ENCODE data around the gene MOB3A. TPM values are rescaled to one million over a fixed set of nuclear protein-coding genes. Genes with fewer than 3 reads are reported as not detected.
"Not testable (repeated sequence)": the region's sequence is repeated elsewhere in the genome, so short reads cannot be mapped to it uniquely, and the experiment has no call there.

MOB3A gene
- total RNA-seq, 1 donor from 2014 or later, result 88.5 TPM

DNA sequence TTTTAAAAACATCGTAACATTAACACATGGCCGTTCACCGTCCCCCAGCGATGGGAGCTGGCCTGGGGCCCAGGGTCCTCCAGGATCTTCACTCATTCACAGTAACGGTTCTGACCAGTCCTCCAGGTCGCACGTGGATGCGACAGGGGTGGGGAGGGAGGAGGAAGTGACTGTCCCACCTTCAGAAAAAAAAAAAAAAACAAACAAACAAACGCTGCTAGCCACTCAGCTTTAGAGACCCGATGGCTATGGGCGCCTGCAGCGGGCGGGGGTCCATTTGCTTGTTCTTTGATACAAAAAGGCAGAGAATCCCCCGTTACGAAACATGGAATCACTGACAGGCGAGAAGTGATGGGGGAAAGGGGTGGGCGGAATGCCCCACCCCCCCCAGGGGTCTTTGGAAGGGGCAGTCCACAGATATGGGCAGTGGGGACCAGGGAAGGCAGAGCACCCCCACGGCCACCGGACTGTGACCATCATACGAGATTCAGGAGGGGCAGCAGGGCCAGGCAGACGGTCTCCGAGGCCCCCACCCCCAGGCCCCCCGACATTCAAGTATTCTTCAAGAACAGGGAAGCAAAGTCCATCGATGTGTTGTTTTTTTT, 58.4 kb downstream of the MOB3A start:
- no peak for DNase-seq (ENCODE audit: low spot score)
- Mint-ChIP-seq H3K36me3 (ENCODE audit: low read depth, unreplicated experiment) (no peaks in the 10 kb centered on the region), H3K4me1 (ENCODE audit: unreplicated experiment) (peaks cover 1% of the 10 kb centered on the region), H3K27me3 (ENCODE audit: unreplicated experiment) (peaks cover 3% of the 10 kb centered on the region), H3K4me3 (ENCODE audit: unreplicated experiment) (no peak overlapping the region), H3K9me3 (ENCODE audit: unreplicated experiment) (no peaks in the 10 kb centered on the region), H3K27ac (ENCODE audit: unreplicated experiment) (no peak overlapping the region)
- TF ChIP-seq, protein P1, sequence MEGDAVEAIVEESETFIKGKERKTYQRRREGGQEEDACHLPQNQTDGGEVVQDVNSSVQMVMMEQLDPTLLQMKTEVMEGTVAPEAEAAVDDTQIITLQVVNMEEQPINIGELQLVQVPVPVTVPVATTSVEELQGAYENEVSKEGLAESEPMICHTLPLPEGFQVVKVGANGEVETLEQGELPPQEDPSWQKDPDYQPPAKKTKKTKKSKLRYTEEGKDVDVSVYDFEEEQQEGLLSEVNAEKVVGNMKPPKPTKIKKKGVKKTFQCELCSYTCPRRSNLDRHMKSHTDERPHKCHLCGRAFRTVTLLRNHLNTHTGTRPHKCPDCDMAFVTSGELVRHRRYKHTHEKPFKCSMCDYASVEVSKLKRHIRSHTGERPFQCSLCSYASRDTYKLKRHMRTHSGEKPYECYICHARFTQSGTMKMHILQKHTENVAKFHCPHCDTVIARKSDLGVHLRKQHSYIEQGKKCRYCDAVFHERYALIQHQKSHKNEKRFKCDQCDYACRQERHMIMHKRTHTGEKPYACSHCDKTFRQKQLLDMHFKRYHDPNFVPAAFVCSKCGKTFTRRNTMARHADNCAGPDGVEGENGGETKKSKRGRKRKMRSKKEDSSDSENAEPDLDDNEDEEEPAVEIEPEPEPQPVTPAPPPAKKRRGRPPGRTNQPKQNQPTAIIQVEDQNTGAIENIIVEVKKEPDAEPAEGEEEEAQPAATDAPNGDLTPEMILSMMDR (IDR thresholded peaks at IDR 0.05; ENCODE audit: unreplicated experiment), result no peak

DNA sequence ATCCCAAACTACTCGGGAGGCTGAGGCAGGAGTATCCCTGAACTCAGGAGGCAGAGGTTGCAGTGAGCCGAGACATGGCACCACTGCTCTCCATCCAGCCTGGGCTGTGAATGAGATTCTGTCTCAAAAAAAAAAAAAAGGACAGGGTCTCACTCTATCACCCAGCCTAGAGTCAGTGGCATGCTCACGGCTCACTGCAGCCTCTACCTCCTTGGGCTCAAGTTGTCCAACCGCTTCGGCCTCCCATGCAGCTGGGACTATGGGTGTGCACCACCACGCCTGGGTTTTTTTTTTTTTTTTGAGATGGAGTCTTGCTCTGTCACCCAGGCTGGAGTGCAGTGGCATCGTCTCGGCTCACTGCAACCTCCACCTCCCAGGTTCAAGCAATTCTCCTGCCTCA, 59.7 kb downstream of the MOB3A start:
- Mint-ChIP-seq H3K4me3 (ENCODE audit: unreplicated experiment) (no peak overlapping the region), H3K27ac (ENCODE audit: unreplicated experiment) (no peak overlapping the region), H3K9me3 (ENCODE audit: unreplicated experiment) (no peaks in the 10 kb centered on the region), H3K36me3 (ENCODE audit: low read depth, unreplicated experiment) (peaks cover 3% of the 10 kb centered on the region), H3K4me1 (ENCODE audit: unreplicated experiment) (peaks cover 10% of the 10 kb centered on the region), H3K27me3 (ENCODE audit: unreplicated experiment) (peaks cover 6% of the 10 kb centered on the region)
- TF ChIP-seq, protein P1 (IDR thresholded peaks at IDR 0.05; ENCODE audit: unreplicated experiment), result no peak
- no peak for DNase-seq (ENCODE audit: low spot score)

DNA sequence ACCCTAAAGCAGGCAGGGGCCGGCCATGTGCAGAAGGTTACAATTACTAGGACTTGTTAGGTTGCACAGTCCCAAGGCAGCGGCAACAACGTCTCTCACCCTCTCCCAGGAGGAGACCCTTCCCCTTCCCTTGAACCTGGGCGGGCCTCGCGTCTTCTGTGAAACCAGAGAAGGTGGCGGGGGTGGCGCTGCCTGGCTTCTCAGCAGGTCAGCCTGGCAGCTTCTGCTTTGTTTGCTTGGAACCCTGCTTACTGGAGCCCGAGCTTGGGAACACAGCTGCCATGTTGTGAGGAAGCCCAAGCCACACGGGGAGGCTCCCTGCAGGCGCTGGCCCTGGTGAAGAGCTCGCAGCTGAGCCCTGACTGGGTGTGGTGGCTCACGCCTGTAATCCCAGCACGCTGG, 60.5 kb downstream of the MOB3A start:
- Mint-ChIP-seq H3K27me3 (ENCODE audit: unreplicated experiment) (peaks cover 6% of the 10 kb centered on the region), H3K9me3 (ENCODE audit: unreplicated experiment) (no peaks in the 10 kb centered on the region), H3K4me3 (ENCODE audit: unreplicated experiment) (no peak overlapping the region), H3K27ac (ENCODE audit: unreplicated experiment) (no peak overlapping the region), H3K4me1 (ENCODE audit: unreplicated experiment) (peaks cover 10% of the 10 kb centered on the region), H3K36me3 (ENCODE audit: low read depth, unreplicated experiment) (peaks cover 3% of the 10 kb centered on the region)
- TF ChIP-seq, protein P1 (IDR thresholded peaks at IDR 0.05; ENCODE audit: unreplicated experiment), result no peak
- no peak for DNase-seq (ENCODE audit: low spot score)

DNA sequence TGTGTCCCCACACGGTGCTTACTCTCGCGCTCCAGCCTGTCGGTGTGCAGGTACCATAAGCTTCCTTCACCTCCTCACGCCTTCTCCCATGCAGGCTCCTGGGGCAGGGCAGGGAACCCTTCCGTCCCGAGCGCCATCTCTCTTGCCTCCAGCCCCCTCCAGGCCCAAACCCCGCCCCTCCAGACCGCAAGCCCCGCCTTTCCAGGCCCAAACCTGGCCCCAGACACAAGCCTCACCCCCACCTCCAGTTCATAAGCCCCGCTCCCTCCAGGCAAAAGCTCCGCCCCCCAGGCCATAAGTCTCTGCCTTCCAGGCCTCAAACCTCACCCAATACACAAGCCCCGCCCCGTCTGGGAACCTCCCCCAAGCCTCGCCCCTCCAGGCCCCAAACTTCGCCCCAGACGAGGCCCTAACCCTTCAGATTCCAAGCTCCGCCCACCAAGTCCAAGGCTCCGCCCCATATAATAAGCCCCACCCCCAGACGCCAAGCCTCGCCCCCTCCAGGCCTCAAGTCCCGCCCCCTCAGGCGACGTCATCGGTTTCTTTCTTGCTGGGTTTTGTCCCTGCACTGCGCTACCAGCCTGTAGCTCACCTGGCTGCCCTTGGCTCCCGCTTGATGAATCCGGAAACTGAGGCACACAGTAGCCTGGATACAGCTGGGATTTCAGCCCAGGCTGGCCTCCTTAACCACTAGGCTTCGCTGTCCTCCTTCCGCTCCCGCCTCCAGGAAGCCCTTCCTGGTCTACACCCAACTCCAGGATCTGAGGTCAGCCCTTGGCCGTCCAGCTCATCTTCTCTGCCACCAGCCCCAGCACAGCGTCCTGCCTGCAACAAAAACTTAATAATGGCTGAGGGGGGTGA, 61.2 kb downstream of the MOB3A start:
- DNase-seq (ENCODE audit: low spot score), result peak; percentile 43
- Mint-ChIP-seq H3K4me1 (ENCODE audit: unreplicated experiment) (peaks cover 10% of the 10 kb centered on the region), H3K4me3 (ENCODE audit: unreplicated experiment) (no peak overlapping the region), H3K27ac (ENCODE audit: unreplicated experiment) (no peak overlapping the region), H3K36me3 (ENCODE audit: low read depth, unreplicated experiment) (peaks cover 3% of the 10 kb centered on the region), H3K27me3 (ENCODE audit: unreplicated experiment) (peaks cover 6% of the 10 kb centered on the region), H3K9me3 (ENCODE audit: unreplicated experiment) (no peaks in the 10 kb centered on the region)
- TF ChIP-seq, protein P1 (IDR thresholded peaks at IDR 0.05; ENCODE audit: unreplicated experiment), result no peak

DNA sequence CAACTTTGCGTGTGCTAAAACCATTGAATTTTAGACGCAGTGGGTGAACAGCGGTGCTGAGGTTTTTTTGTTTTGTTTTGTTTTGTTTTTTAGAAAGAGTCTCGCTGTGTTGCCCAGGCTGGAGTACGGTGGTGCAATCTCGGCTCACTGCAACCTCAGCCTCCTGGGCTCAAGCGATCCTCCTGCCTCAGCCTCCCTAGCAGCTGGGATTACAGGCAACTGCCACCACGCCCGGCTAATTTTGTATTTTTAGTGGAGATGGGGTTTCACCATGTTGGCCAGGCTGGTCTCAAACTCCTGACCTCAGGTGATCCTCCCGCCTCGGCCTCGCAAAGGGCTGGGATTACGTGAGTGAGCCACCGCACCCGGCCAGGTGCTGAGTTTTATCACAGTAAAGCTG, 61.9 kb downstream of the MOB3A start:
- H3K4me1 Mint-ChIP-seq (ENCODE audit: unreplicated experiment); H3K27ac Mint-ChIP-seq (ENCODE audit: unreplicated experiment); H3K27me3 Mint-ChIP-seq (ENCODE audit: unreplicated experiment); H3K9me3 Mint-ChIP-seq (ENCODE audit: unreplicated experiment); H3K36me3 Mint-ChIP-seq (ENCODE audit: low read depth, unreplicated experiment); H3K4me3 Mint-ChIP-seq (ENCODE audit: unreplicated experiment); DNase-seq (ENCODE audit: low spot score): not testable (repeated sequence)
